Upper lobe of right lung (tissue), 1 donor: ENCODE results near the gene LKAAEAR1. TPM values are rescaled to one million over a fixed set of nuclear protein-coding genes. Genes with fewer than 3 reads are reported as not detected.
A peak's percentile ranks its signal among the peaks of the same experiment; 100 is the strongest.
"Not testable (repeated sequence)": the region's sequence is repeated elsewhere in the genome, so short reads cannot be mapped to it uniquely, and the experiment has no call there.

Experiments
- ATAC-seq: fragments of 200-7000 bp; cut with Tn5 transposase; one replicate; pipeline ENCODE4 v1.9.1; 2020; ENCODE audit warnings: mild to moderate bottlenecking, moderate library complexity
- DNase-seq: peaks from one replicate; pipeline ENCODE4 v3.0.0-alpha.2; 2020
- H3K27ac ChIP-seq: fragments of 200-600 bp; one replicate; pipeline ENCODE4 v1.8.0; 2022
- H3K27me3 ChIP-seq: fragments of 200-600 bp; one replicate; pipeline ENCODE4 v1.8.0; 2022; ENCODE audit warnings: mild to moderate bottlenecking
- H3K36me3 ChIP-seq: fragments of 200-600 bp; one replicate; pipeline ENCODE4 v1.8.0; 2022
- H3K4me1 ChIP-seq: fragments of 200-600 bp; one replicate; pipeline ENCODE4 v1.8.0; 2022
- H3K4me3 ChIP-seq: fragments of 200-600 bp; one replicate; pipeline ENCODE4 v1.8.0; 2022; ENCODE audit warnings: mild to moderate bottlenecking
- H3K9me3 ChIP-seq: fragments of 200-600 bp; one replicate; pipeline ENCODE4 v1.8.0; 2022
- CTCF ChIP-seq: fragments of 200-600 bp; IDR thresholded peaks from one replicate; pipeline ENCODE4 v1.8.0; 2022; ENCODE audit warnings: antibody characterized with exemption
- intact Hi-C: fragments of 100-400 bp; cut with DNase I; formaldehyde crosslinking; loops from one replicate; pipeline ENCODE4 v1.11.0; 2022
- long read RNA-seq: library from polyadenylated mRNA; unstranded; transcript quantifications from one replicate; pipeline ENCODE4 v2.0.0, GENCODE V29; 2021
- total RNA-seq: library from RNA; stranded (reverse); fragmentation: NEBNext Ultra II Directional; extraction: Animal tissue kit (Norgen Biotek cat#: 25700); gene quantifications from one replicate; pipeline ENCODE4 v1.2.1, GENCODE V29; 2021
- donor health status: DM: no; HTN: yes; CAD: no; lungs with severe emphysema.

LKAAEAR1 gene
- not detected for total RNA-seq
- long read RNA-seq: 0 reads

- H3K27me3 ChIP-seq: peaks cover 32% of the 10 kb centered on the region
- intact Hi-C loops: no loop called here
- ATAC-seq (no peak), DNase-seq (no peak)
- H3K27ac ChIP-seq: no peak within 1 kb of the TSS
- H3K4me1 ChIP-seq: peaks cover 21% of the 10 kb centered on the region
- no peaks in the 10 kb centered on the region for H3K9me3 ChIP-seq
- H3K36me3 ChIP-seq: no peaks in the 10 kb centered on the region
- H3K4me3 ChIP-seq: peak within 1 kb of the TSS; percentile 50
- no peak for TF ChIP-seq CTCF
These were observed at the start of gene LKAAEAR1 for GRCh38 chr20:64083804-64084684. TSS of gene LKAAEAR1 (minus strand) at chr20:64084398. CDS start at chr20:64084219, 179 bp downstream.

- Histone ChIP-seq H3K27me3 (peaks cover 15% of the 10 kb centered on the region), H3K27ac (no peak overlapping the region), H3K9me3 (no peaks in the 10 kb centered on the region), H3K4me1 (no peaks in the 10 kb centered on the region), H3K36me3 (no peaks in the 10 kb centered on the region), H3K4me3 (no peak overlapping the region)
- ATAC-seq (peak; percentile 41), DNase-seq (peak; percentile 32)
- no peak for TF ChIP-seq CTCF
- intact Hi-C loops: no loop called here
These were observed 47.2 kb upstream of the LKAAEAR1 start for GRCh38 chr20:64131406-64131805.

GRCh38 chr20:64130876-64131275, 46.7 kb upstream of the LKAAEAR1 start:
- Histone ChIP-seq H3K4me1 (no peaks in the 10 kb centered on the region), H3K9me3 (no peaks in the 10 kb centered on the region), H3K27ac (no peak overlapping the region), H3K4me3 (no peak overlapping the region), H3K27me3 (peaks cover 15% of the 10 kb centered on the region), H3K36me3 (no peaks in the 10 kb centered on the region)
- DNase-seq (no peak), ATAC-seq (no peak)
- intact Hi-C loops: no loop called here
- TF ChIP-seq CTCF: no peak

GRCh38 chr20:64130271-64130670, 46.1 kb upstream of the LKAAEAR1 start:
- TF ChIP-seq CTCF: no peak
- ATAC-seq (no peak), DNase-seq (peak; percentile 17)
- Histone ChIP-seq H3K27me3 (peaks cover 15% of the 10 kb centered on the region), H3K4me1 (no peaks in the 10 kb centered on the region), H3K4me3 (no peak overlapping the region), H3K27ac (no peak overlapping the region), H3K9me3 (no peaks in the 10 kb centered on the region), H3K36me3 (no peaks in the 10 kb centered on the region)
- intact Hi-C loops: no loop called here

- ATAC-seq (no peak), DNase-seq (peak; percentile 43)
- Histone ChIP-seq H3K9me3 (no peaks in the 10 kb centered on the region), H3K27ac (no peak overlapping the region), H3K4me1 (no peaks in the 10 kb centered on the region), H3K27me3 (peaks cover 15% of the 10 kb centered on the region), H3K4me3 (no peak overlapping the region), H3K36me3 (no peaks in the 10 kb centered on the region)
- intact Hi-C loops: no loop called here
- TF ChIP-seq CTCF: no peak
These were observed 45.1 kb upstream of the LKAAEAR1 start for GRCh38 chr20:64129146-64129782.

- DNase-seq: peak; percentile 25
- H3K4me1 ChIP-seq, intact Hi-C loops, H3K36me3 ChIP-seq, H3K4me3 ChIP-seq, H3K9me3 ChIP-seq, ATAC-seq, H3K27ac ChIP-seq, H3K27me3 ChIP-seq: not testable (repeated sequence)
These were observed 39.3 kb upstream of the LKAAEAR1 start for GRCh38 chr20:64123517-64123916.

GRCh38 chr20:64122927-64123326, 38.7 kb upstream of the LKAAEAR1 start:
- ATAC-seq, H3K27me3 ChIP-seq, H3K36me3 ChIP-seq, H3K9me3 ChIP-seq, H3K27ac ChIP-seq, H3K4me3 ChIP-seq, H3K4me1 ChIP-seq, intact Hi-C loops: not testable (repeated sequence)
- DNase-seq: peak; percentile 20
